ENCODE results near the gene CDC42SE2.

Gene CDC42SE2

GRCh38 chr5:131277447-131277846, 13.6 kb downstream of the CDC42SE2 start:
- TF ChIP-seq NFIC (IDR thresholded peaks at IDR 0.05), result no peak
- TF ChIP-seq FOXM1 (IDR thresholded peaks at IDR 0.05; ENCODE audit: borderline replicate concordance, low read depth), result no peak

GRCh38 chr5:131277875-131278740, 14.3 kb downstream of the CDC42SE2 start:
- TF ChIP-seq NFIC (IDR thresholded peaks at IDR 0.05), result no peak
- no peak for TF ChIP-seq RAD21 (IDR thresholded peaks at IDR 0.05; ENCODE audit: low read depth)
- TF ChIP-seq ZBTB7A (IDR thresholded peaks at IDR 0.05; ENCODE audit: low read depth), result no peak
- no peak for TF ChIP-seq EP300 (IDR thresholded peaks at IDR 0.05; ENCODE audit: borderline replicate concordance)
- TF ChIP-seq CEBPB (IDR thresholded peaks at IDR 0.05), result no peak
- no peak for TF ChIP-seq CREB1 (IDR thresholded peaks at IDR 0.05; ENCODE audit: low read depth)
- TF ChIP-seq, protein P1, sequence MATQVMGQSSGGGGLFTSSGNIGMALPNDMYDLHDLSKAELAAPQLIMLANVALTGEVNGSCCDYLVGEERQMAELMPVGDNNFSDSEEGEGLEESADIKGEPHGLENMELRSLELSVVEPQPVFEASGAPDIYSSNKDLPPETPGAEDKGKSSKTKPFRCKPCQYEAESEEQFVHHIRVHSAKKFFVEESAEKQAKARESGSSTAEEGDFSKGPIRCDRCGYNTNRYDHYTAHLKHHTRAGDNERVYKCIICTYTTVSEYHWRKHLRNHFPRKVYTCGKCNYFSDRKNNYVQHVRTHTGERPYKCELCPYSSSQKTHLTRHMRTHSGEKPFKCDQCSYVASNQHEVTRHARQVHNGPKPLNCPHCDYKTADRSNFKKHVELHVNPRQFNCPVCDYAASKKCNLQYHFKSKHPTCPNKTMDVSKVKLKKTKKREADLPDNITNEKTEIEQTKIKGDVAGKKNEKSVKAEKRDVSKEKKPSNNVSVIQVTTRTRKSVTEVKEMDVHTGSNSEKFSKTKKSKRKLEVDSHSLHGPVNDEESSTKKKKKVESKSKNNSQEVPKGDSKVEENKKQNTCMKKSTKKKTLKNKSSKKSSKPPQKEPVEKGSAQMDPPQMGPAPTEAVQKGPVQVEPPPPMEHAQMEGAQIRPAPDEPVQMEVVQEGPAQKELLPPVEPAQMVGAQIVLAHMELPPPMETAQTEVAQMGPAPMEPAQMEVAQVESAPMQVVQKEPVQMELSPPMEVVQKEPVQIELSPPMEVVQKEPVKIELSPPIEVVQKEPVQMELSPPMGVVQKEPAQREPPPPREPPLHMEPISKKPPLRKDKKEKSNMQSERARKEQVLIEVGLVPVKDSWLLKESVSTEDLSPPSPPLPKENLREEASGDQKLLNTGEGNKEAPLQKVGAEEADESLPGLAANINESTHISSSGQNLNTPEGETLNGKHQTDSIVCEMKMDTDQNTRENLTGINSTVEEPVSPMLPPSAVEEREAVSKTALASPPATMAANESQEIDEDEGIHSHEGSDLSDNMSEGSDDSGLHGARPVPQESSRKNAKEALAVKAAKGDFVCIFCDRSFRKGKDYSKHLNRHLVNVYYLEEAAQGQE (IDR thresholded peaks at IDR 0.05; ENCODE audit: low read depth), result no peak
- no peak for TF ChIP-seq USF1 (IDR thresholded peaks at IDR 0.05)
- no peak for TF ChIP-seq TAF1 (IDR thresholded peaks at IDR 0.05; ENCODE audit: low read depth)
- no peak for TF ChIP-seq TCF12 (IDR thresholded peaks at IDR 0.05; ENCODE audit: low read depth)
- TF ChIP-seq TEAD4 (IDR thresholded peaks at IDR 0.05), result no peak
- TF ChIP-seq EGR1 (IDR thresholded peaks at IDR 0.05), result no peak
- no peak for TF ChIP-seq YY1 (IDR thresholded peaks at IDR 0.05; ENCODE audit: low read depth)
- TF ChIP-seq FOXM1 (IDR thresholded peaks at IDR 0.05; ENCODE audit: borderline replicate concordance, low read depth), result no peak
- TF ChIP-seq, protein P2, sequence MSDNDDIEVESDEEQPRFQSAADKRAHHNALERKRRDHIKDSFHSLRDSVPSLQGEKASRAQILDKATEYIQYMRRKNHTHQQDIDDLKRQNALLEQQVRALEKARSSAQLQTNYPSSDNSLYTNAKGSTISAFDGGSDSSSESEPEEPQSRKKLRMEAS (IDR thresholded peaks at IDR 0.05), result no peak

- TF ChIP-seq TAF1 (IDR thresholded peaks at IDR 0.05; ENCODE audit: low read depth) (no peak), EP300 (IDR thresholded peaks at IDR 0.05; ENCODE audit: borderline replicate concordance) (no peak), EGR1 (IDR thresholded peaks at IDR 0.05) (no peak), NFIC (IDR thresholded peaks at IDR 0.05) (no peak), CEBPB (IDR thresholded peaks at IDR 0.05) (no peak), YY1 (IDR thresholded peaks at IDR 0.05; ENCODE audit: low read depth) (no peak), CREB1 (IDR thresholded peaks at IDR 0.05; ENCODE audit: low read depth) (no peak), TEAD4 (IDR thresholded peaks at IDR 0.05) (no peak), FOXM1 (IDR thresholded peaks at IDR 0.05; ENCODE audit: borderline replicate concordance, low read depth) (no peak), USF1 (IDR thresholded peaks at IDR 0.05) (no peak), ZBTB7A (IDR thresholded peaks at IDR 0.05; ENCODE audit: low read depth) (no peak), TCF12 (IDR thresholded peaks at IDR 0.05; ENCODE audit: low read depth) (no peak), RAD21 (IDR thresholded peaks at IDR 0.05; ENCODE audit: low read depth) (no peak)
- TF ChIP-seq, protein P1 (IDR thresholded peaks at IDR 0.05; ENCODE audit: low read depth), result no peak
- TF ChIP-seq, protein P2 (IDR thresholded peaks at IDR 0.05), result no peak
Measured at GRCh38 chr5:131279204-131279603, 15.4 kb downstream of the CDC42SE2 start.

GRCh38 chr5:131280417-131280816, 16.6 kb downstream of the CDC42SE2 start:
- peak; percentile 94 for TF ChIP-seq CEBPB (IDR thresholded peaks at IDR 0.05)
- TF ChIP-seq, protein P1 (IDR thresholded peaks at IDR 0.05; ENCODE audit: low read depth), result no peak
